ENCODE measurements around the gene ANO4.

ANO4 gene

DNA sequence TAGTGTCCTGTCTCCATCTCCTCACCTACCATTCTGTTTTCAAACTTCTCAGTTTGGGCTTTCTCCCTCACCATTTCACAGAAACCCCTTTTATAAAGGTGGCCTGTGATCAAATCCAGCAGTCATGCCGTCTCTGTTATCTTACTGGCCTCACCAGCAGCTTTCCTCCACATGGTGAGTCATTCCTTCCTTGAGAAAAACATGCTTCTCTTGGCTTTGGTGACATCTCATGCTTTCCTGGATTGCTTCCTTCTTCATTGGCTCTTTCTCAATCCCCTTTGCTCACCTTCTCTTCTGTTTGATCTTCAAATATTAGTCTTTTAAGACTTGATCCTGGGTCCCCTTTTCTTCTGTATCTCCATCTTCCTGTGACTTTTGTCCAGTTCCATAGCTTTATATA, 164.9 kb downstream of the ANO4 start:
- TF ChIP-seq, protein P1, sequence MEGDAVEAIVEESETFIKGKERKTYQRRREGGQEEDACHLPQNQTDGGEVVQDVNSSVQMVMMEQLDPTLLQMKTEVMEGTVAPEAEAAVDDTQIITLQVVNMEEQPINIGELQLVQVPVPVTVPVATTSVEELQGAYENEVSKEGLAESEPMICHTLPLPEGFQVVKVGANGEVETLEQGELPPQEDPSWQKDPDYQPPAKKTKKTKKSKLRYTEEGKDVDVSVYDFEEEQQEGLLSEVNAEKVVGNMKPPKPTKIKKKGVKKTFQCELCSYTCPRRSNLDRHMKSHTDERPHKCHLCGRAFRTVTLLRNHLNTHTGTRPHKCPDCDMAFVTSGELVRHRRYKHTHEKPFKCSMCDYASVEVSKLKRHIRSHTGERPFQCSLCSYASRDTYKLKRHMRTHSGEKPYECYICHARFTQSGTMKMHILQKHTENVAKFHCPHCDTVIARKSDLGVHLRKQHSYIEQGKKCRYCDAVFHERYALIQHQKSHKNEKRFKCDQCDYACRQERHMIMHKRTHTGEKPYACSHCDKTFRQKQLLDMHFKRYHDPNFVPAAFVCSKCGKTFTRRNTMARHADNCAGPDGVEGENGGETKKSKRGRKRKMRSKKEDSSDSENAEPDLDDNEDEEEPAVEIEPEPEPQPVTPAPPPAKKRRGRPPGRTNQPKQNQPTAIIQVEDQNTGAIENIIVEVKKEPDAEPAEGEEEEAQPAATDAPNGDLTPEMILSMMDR (conservative IDR thresholded peaks at IDR 0.05): no peak
- TF ChIP-seq ZFX (IDR thresholded peaks at IDR 0.05): no peak
- no peak overlapping the region for H3K27ac ChIP-seq

DNA sequence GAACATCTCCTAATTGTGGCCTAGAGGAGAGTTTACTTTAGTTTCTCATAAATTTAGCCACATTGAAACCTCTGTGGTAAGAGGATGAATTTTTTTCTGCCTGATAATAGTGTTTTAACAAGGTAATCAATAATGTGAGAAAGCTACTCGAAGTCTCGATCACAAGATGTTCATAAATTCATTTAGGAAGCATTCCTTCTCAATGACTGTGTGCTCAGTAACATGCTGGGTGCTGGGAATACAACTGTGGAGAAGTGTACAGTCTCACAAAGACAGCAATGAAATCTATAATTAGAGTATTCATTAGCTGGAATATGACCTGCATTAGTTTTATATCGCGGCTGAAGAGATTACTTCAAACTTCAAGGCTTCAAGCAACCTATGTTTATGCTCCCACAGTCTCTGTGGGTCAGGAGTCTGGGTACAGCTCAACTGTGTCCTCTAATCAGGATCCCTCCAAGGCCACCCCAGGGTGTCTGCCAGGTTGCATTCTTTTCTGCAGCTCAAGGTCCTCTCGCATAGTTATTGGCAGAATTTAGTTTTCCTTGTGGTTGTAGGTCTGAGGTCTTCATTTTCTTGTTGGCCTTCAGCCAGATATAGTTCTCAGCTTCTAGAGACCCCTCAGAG, 167.6 kb downstream of the ANO4 start:
- TF ChIP-seq, protein P1 (conservative IDR thresholded peaks at IDR 0.05): no peak
- no peak for TF ChIP-seq ZFX (IDR thresholded peaks at IDR 0.05)
- H3K27ac ChIP-seq: no peak overlapping the region

DNA sequence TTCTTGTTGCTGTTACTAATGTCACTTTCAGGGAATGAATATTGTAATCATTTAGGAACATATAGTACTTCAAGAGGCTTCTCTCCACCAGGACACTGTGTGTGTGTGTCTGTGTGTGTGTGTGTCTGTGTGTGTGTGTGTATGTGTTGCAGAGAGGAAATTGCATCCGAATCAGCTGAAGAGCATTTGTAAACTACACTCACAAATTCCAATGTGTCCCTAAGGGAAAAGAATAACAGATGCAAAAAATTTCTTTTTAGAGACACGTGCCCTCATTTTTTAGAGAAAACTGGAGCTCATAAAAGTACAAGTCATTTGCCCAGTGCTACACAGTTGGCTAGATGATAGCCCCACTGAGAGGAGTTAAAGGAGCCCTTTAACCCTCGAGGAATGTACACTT, 168.8 kb downstream of the ANO4 start:
- no peak overlapping the region for H3K27ac ChIP-seq
- TF ChIP-seq, protein P1 (conservative IDR thresholded peaks at IDR 0.05): no peak

DNA sequence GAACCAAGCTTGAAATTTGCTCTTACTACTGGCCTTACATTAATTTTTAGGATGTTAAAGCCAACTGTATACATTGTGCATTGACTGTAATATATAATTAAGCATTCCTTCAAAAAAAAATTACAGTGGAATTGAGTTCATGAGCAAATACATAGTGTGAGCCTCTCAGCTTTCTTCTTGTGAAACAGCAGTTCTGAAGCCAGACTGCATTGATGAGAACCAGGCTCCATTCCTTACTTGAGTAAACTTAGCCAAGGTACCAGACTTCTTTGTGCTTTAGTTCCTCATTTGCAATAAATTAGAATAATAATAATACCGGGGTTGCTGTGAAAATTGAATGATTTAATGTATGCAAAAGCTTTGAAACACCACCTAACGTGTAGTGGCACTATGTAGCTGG, 169.5 kb downstream of the ANO4 start:
- H3K27ac ChIP-seq: no peak overlapping the region
- TF ChIP-seq, protein P1 (conservative IDR thresholded peaks at IDR 0.05): no peak
- TF ChIP-seq ZFX (IDR thresholded peaks at IDR 0.05): no peak

DNA sequence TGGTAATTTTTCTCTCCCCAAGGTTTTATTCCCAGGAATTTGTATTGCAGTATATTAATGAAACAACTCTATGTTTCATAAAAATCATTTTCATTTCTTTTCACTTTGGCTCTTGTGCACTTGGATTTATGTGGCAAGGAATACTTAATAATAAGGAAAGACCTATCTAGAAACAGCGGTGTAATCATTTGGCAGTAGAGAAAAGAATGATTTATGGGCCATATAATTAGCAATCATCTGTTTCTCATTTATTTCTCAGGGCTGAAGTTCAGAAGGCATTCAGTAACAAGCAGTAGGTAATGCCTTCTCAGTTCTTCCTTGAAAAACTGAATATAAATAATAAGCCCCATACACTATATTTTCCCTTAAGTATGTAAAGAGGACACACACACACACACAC, 172.6 kb downstream of the ANO4 start:
- no peak overlapping the region for H3K27ac ChIP-seq
- no peak for TF ChIP-seq ZFX (IDR thresholded peaks at IDR 0.05)

DNA sequence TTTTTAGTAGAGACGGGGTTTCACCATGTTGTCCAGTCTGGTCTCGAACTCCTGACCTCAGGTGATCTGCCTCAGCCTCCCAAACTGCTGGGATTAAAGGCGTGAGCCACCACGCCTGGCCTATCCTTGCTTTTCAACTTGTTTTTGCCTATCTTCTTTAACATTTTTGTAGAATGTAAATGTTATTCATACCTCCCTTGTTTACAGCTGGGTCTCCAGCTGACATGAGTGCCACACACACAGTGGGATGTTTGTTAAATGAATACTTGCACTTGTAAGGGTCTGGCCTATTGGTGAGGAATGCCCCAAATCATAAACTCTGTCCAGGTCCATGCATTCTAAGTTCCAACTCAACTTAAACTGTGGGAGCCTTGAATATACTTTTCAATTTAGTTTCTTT, 176.3 kb downstream of the ANO4 start:
- TF ChIP-seq, protein P1 (conservative IDR thresholded peaks at IDR 0.05): no peak
- no peak for TF ChIP-seq ZFX (IDR thresholded peaks at IDR 0.05)
- H3K27ac ChIP-seq: no peak overlapping the region

DNA sequence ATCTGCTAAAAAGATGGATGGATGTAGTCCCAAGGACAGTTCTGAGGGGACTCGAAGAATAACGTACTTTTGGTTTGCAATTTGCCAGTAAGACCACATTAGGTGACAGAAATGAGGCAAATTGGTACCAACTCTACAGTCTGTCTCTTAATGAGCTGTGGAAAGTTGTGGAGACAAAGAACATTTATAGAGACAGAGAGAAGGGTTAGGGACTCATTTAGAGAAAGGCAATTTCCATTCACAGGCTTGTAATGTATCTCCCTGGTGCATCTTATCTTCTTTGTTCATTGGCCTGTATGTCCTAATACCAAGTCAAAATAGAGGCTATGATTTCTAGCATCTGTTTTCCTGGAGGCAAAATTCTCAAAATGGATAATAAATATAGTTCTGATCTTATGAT, 177.5 kb downstream of the ANO4 start:
- TF ChIP-seq, protein P1 (conservative IDR thresholded peaks at IDR 0.05): no peak
- no peak for TF ChIP-seq ZFX (IDR thresholded peaks at IDR 0.05)
- H3K27ac ChIP-seq: no peak overlapping the region

DNA sequence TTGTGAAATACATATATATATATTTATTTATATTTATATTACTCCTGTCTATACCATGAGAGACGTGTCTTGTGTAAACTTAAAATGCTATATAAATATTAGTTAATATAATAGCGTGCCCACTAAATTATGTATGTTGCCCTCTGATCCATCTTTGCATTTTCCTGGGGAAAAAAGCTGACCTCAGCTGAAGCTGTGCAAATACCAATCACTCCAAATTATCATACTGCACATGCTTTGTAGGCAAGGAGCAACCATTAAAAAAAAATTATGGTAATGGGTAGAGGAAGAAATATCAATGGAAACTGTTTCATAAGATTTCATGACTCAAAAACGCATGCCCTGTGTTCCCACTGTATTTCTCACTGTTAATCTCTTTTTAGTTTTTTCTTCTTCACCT, 179.8 kb downstream of the ANO4 start:
- H3K27ac ChIP-seq: no peak overlapping the region
- TF ChIP-seq, protein P1 (conservative IDR thresholded peaks at IDR 0.05): no peak
- TF ChIP-seq ZFX (IDR thresholded peaks at IDR 0.05): no peak
